NCI-H2196 (cell line): ENCODE measurements around the gene TBC1D16.

Experiments used
- DNase-seq: peaks from one replicate; lab custom pipeline; 2025; ENCODE audit not compliant: unreplicated experiment; lab: John Stamatoyannopoulos, UW

Gene TBC1D16

GRCh38 chr17:80035687-80035936, at the start of gene TBC1D16:
TSS of gene TBC1D16 (minus strand) at chr17:80035872. CDS start at chr17:80013547, 22,325 bp downstream.
- DNase-seq: no peak

GRCh38 chr17:80084773-80085172, 49.1 kb upstream of the TBC1D16 start:
- DNase-seq: no peak

GRCh38 chr17:80083136-80083661, 47.5 kb upstream of the TBC1D16 start:
- no peak for DNase-seq

GRCh38 chr17:80082403-80083135, 46.9 kb upstream of the TBC1D16 start:
- peak; percentile 90 for DNase-seq

GRCh38 chr17:80081596-80081995, 45.9 kb upstream of the TBC1D16 start:
- DNase-seq: peak; percentile 80

- DNase-seq: no peak
These were observed 44.4 kb upstream of the TBC1D16 start for GRCh38 chr17:80080081-80080480.

- DNase-seq: no peak
These were observed 36.7 kb upstream of the TBC1D16 start for GRCh38 chr17:80072410-80072809.

GRCh38 chr17:80071116-80071841, 35.6 kb upstream of the TBC1D16 start:
- DNase-seq: peak; percentile 89

GRCh38 chr17:80070375-80071115, 34.9 kb upstream of the TBC1D16 start:
- no peak for DNase-seq

GRCh38 chr17:80068301-80069222, 32.9 kb upstream of the TBC1D16 start:
- DNase-seq: no peak

- DNase-seq: no peak
These were observed 31.8 kb upstream of the TBC1D16 start for GRCh38 chr17:80067393-80067986.

- no peak for DNase-seq
These were observed 30.0 kb upstream of the TBC1D16 start for GRCh38 chr17:80065478-80066170.

- DNase-seq: no peak
These were observed 29.0 kb upstream of the TBC1D16 start for GRCh38 chr17:80064696-80065095.

GRCh38 chr17:80063830-80064585, 28.3 kb upstream of the TBC1D16 start:
- DNase-seq: no peak

GRCh38 chr17:80061421-80061820, 25.7 kb upstream of the TBC1D16 start:
- no peak for DNase-seq

GRCh38 chr17:80060644-80061043, 25.0 kb upstream of the TBC1D16 start:
- no peak for DNase-seq

GRCh38 chr17:80058311-80058955, 22.8 kb upstream of the TBC1D16 start:
- DNase-seq: no peak

- no peak for DNase-seq
These were observed 19.9 kb upstream of the TBC1D16 start for GRCh38 chr17:80055597-80055996.

GRCh38 chr17:80053102-80053501, 17.4 kb upstream of the TBC1D16 start:
- DNase-seq: no peak
